Fibroblast of skin of back (primary cell): ENCODE measurements around the gene C1orf232.

ENCODE experiments used
- DNase-seq: peaks from one replicate; pipeline ENCODE4 v3.0.0-alpha.2; 2013

C1orf232 gene

DNA sequence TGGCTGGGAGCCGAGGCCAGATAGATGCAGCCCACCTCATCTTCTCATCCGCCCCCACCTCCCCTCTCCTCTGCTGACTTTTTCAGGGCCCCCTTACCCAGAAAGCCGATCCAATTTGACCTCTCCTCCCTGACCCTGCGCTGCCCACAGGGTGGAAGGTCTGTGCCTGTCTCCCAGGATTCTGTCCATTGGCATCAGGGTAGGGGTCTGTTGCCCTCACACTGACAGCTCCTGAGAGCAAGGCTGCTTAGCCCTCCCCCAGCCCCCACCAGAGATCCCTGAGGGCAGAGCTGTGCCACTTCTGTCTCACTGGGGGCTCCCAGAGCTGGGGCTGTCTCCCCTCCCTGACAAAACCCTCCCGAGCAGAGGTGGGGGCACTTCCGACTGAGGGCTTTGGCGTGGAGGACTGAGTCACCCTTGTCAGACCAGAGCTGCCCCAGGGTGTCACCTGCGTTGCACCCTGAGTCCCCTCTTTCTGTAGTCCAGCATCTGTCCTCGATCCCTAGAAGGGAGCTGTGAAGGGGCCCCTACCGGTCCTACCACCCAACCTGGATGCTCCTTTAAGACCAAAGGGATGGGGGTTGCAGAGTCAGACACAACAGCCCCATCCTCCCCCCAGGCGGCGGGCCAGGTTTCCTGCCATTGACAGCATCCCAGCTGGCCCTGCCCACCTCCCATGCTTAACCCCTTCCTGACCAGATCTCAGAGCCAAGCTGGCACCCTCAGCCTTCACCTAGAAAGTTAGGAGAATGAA, 12.3 kb downstream of the C1orf232 start:
- no peak for DNase-seq

DNA sequence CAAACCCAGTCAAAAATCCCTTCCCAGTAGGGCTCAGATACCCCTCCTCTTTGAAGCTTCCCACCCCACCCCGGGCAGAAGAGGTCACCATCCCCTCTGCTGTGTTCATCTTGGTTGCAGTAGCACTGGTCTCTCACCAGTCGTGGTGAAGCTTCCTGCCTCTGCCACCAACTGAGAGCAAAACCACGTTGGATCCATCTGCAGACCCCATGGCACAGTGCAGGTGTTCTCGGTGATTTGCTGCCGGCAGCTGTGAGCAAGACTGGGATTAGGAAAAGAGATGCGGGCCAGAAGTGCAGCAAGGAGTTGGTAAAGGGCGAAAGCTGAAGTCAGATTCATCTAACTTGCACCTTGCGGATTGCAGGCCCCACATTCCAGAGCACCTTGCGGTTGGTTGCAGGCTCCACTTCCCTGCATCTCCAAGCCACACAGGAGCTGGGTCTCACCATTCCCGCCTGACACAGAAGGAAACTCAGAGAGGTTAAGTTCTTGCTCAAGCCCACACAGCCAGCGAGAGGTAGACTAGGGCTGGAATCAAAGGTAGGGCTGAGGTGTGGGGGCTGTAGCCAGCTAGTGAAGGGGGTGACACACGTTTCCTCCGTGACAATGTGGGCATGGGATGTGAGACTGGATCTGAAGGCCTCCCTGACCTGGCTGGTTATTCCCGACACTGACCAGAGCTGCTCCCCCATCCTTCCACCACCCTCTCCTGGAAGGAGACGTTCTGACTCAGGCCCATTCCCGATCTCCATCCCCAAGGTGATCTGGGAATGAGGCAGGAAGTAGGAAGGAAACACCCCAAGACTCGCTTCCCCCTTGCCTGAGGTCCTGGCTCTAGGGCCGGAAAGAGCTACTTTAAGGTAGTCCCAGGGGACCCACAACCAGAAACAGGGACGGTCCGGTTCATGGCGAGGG, 13.1 kb downstream of the C1orf232 start:
- no peak for DNase-seq

DNA sequence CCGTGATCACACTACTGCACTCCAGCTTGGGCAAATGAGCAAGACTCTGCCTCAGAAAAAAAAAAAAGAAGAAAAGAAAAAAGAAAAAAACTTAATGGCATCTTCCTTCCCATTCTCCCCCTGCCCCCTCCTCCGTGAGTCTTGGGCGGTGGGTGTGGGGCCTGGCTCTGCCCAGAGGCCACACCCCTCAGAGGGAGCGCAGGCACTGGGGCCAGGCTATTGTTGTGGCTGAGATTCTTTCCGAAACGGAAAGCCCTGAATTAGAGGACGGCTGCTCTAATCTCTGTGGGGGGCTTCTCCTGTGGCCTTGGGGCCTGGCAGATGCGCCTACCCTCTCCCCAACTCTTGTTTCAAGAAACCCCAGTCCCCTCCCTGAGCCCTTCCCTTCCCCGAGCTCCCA, 14.0 kb downstream of the C1orf232 start:
- no peak for DNase-seq

DNA sequence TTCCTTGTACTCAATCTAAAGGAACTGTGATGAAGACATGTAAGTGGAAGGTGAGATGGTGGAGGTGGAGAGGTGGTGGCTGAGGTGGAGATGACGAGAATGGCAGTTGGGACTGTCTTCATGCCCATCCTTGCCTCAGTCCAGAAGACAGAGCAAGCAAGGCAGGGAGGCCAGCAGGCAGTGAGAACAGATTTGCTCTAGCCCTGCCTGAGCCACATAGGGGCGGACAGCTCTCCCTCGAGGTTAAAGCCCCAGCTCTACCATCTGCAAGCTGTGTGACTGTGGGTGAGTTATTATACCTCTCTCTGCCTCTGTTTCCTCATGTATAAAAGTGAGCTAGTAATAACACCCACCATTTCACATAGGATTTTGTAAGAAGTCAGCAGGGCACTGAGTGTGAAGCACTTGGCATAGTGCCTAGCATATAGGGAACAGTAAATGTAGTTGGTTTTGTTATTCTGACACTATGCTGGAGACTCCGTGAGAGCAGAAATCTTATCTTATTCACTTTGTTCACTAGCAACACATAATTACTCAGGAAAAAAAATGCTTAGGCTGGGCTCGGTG, 14.7 kb downstream of the C1orf232 start:
- DNase-seq: no peak

DNA sequence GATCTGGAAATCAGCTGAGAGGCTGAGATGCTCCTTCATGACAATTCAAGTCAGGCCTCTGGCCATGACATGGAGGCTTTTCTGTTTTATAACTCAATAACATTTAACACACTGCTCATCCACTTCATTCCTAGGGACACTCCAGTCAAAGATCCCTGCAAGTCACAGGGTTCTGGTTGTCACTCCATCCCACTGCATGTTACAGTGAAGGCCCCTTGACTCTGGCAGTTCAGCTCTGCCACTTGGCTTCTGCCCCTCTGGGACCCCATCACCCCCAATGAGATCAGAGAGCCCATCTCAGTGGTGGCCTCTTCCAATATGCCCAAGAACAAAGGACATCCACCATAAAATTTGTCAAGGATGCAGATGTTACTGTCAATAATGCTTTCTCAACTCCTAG, 19.9 kb downstream of the C1orf232 start:
- no peak for DNase-seq

DNA sequence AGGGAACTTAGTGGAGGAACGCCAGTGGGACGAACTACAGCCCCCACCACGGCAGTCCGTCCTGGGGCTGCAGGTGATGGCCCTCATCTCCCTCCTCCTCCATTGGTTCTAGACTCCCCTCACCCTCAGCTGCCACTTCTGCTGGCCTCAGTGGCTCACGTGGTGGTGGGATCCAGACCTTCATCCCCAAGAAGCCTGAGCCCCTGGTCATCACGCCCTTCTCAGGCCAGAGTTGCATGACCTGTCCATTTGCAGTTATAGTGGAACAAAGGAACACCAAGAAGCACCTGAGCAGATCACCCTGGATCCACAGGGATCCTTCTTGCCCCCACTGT, 22.8 kb downstream of the C1orf232 start:
- no peak for DNase-seq

DNA sequence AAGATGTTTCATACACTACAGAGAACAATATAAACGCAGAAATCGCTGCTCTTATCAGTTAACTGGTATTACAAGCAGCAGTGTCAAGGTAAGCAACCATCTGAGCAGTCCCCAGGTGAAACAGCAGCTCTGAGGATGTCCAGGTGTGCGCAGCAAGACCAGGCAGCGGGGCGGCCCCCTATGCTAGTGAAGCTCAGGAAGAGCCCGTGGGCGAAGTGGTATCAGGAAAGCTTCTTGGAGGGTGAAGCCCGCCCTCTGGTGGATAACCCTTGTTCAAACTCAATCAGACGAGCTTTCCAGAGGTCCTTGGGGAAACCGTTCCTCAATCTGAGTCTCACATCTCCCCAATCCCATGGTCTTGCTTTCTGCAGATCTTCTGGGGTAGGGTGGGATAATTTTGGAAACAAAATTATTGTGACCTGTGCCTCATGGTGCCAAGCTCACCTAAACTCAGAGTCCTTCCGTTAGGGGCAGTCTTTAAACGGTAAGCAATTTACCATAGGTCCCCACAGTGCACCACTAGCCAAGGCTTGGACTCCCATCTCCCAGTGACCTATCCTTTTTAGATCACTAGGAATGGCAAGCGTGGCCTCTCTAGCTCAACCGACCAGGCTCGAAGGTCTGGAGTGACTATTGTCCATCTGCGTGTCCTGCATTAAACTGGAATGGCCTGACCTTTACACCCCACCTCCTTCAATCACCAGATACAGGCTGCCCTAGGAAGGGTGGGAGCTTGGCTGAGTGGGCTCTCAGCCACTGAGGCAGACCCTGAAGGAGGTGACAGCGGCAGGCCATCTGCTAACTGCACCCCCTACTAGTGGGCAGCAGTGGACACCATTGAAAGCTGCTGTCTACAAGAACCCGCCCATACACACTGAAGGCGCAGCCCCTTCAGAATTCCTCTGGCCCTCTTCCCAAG, 23.5 kb downstream of the C1orf232 start:
- DNase-seq: peak; percentile 73

DNA sequence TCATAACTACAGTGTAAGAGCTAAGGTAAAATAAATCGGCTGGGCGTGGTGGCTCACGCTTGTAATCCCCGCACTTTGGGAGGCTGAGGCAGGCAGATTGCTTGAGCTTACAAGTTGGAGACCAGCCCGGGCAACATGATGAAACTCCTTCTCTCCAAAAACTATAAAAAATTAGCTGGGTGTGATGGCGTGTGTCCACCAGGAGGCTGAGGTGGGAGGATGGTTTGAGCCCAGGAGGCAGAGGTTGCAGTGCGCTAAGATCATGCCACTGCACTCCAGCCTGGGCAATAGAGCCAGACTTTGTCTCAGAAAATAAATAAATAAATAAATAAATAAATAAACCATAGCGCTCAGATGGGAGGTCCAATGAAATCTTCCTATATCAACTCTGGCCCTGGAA, 26.6 kb downstream of the C1orf232 start:
- no peak for DNase-seq

DNA sequence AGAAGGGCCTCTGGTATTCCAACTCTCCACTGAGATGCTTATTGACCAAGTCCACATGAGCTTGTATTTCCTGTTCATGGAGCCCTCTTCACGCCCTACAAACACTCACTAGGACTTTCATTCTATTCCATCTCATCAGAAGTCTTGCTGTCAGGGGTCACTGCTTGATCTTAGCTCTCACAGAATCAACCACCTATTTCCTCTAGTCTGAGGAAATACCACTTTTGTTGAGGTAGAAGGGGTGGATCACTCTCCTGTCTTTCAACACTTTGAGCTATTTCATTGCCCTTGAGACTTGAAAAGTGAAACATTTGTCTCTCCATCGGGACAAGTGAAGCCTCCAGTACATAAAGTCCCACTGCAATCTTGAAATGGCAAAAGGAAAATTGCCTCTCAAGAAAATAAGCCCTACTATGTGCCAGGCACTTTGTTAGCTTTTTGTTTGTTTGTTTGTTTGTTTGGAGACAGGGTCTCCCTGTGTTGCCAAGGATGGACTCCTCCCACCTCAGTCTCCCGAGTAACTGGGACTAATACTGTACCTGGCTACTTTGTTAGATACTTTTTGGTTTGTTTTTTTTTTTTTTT, 29.7 kb downstream of the C1orf232 start:
- no peak for DNase-seq

DNA sequence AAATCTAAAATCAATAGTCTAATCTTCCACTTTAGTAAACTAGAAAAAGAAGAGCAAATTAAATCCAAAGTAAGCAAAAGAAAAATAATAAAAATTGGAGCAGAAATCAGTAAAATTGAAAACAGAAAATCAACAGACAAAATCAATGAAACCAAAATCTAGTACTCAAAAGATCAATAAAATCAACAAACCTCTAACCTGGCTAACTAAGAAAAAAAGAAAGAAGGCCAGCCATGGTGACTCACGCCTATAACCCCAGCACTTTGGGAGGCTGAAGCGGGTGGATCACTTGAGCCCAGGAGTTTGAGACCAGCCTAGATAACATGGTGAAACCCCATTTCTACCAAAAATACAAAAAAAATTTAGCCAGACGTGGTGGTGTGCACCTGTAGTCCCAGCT, 34.3 kb downstream of the C1orf232 start:
- DNase-seq: no peak

DNA sequence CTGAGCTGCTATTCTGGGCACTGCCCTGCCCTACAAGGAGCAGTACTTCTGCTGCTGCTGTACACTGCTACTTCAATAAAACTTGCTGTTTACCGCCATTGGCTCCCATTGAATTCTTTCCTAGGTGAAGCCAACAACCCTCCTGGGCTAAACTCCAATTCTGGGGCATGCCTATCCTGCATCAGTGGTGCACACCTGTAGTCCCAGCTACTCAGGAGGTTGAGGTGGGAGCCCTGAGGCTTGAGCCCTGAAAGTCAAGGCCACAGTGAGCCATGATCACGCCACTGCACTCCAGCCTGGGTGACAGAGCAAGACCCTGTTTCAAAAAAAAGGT, 36.0 kb downstream of the C1orf232 start:
- DNase-seq: no peak

DNA sequence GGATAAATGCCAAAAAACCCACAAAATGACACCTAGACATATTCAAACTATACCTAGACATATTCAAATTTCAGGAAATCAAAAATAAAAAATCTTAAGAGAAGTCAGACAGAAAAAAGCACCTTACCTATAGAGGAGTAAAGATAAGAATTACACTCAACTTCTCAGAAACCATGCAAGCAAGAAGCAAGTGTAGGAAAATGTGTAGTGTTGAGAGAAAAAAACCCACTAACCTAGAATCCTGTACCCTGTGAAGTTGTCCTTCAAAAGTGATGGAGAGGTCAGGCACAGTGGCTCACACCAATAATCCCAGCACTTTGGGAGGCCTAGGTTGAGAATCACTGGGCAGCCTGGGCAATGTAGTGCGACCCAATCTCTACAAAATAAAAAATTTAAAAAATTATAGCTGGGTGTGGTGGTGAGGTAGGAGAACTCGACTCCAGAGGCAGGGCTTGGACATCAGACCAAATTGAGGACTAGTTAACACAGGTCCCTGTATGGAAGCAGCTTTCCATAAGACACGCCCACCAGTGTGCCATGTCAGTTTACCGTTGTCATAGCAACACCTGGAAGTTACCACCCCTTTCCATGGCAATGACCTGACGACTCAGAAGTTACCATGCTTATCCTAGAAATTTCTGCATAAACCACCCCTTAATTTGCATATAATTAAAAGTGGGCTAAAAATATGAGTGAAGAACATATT, 36.5 kb downstream of the C1orf232 start:
- no peak for DNase-seq

DNA sequence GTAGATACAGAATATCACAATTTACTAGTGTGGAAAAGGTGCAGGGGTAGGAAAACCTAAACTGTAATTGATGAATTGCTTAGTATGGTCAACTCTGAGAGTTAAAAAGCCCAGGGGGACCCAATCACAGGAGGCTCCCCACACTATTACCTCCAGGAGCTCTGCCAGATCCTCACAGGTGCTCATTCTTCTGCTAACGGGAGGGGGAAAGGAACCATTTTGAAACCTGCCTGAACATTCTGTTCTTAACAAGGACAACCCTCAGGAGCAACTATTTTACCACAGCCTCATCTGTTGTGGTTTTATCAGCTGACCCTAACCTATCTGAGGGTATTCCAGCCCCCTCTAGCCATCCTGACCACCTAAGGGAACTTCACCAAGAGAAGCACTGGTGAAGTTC, 38.1 kb downstream of the C1orf232 start:
- no peak for DNase-seq

DNA sequence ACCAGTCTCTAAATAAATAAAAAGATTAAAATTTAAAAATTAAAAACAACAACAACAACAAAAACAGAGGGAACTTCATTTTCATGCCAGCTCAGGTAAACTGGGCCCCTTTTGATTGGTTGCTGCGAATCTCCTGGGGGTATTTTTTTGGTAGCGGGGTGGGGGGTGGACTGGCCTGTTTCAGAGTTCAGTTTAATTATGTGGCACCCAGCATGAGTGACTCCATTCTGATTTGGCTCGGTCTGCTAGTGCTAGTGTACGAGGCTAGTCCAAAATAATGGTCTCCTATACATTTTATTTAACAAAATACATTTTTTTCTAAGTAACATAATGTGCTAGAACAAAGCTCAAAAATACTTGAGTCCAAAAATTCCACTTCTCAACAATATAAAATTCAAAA, 39.0 kb downstream of the C1orf232 start:
- no peak for DNase-seq

DNA sequence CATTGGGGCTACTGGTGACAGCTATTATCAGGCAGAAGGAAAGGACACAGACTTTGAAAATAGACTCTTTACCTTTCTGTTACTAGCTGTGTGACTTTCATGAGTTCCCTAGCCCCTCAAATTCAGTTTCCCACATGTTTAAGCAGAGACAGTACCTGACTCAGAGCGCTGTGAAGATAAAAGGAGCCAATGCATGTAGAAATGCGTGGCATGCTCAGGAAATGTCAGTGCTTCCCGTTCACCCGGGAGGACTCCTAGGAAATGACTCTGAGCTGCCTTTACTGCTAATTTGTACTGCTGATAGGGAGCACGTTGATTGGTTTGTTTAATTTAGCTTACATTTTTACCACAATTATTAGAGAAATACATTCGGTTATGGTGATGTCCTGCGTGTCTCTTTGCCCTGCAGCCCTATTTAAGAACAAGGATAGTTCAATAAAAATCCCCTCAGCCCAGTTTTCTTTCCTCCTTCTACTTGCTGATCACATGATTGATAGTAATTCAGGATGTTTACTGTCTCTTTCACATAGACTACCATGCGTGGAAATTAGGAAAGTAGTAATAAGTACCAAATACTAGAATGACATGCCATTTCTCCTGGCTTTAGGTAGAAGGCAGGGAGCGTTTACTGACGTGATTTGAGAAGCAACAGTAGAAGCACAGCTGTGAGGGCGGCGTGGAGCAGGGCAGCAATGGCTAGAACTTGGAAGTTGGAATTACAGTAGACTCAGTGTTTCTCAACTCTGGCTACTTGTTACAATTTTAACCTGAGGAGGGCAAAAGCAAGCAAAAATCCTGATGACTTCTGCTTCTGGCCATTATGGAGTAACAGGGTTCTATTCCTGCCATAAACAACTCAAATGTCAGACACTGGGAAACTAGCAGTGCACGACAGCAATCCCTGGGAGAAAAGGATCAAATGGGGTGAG, 41.3 kb downstream of the C1orf232 start:
- no peak for DNase-seq

DNA sequence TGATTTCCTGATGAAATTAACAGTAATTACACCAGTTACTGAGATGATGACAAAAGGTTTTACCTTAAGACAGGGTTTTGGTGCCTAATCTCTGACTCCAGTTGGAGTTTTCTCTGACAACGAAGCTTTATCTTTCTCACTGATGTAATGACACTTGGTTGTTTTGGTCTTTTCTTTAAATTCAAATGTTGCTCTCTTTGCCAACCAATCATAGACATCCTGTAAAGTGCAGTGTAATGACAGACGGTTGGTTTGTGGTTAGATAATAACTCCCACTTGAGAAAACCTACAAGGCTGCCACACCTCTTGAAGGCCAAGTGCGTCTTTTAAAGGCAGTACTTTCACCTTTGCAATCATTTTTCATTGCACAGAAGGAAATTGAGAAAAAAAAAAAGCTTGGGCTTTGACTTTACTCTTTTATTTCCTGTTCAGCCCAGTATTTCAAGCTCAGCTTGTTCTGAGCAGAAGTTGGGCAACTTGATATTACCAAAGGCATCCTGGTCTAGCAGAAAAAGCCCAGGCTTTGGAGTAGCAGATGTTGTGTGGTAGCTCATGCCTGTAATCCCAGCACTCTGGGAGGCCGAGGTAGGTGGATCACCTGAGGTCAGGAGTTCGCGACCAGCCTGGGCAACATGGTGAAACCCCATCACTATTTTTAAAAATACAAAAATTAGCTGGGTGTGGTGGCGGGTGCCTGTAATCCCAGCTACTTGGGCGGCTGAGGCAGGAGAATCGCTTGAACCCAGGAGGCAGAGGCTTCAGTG, 42.3 kb downstream of the C1orf232 start:
- DNase-seq: no peak

DNA sequence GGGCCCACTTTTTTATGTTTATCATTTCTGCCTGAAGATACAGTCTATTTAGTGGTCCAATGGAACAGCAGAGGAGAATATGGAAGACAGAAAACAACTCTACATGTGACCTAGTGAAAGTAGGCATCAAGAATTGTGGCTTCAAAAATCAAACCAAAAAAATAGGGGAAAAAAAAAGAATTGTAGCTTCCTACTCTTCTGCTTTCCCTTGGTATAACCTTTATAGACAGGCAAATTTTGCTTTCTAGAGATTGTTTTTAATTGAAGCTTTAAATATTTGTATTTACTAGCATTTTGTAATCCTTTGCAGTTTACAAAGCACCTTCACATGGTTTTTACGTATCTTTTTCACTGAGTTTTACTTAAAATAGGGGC, 42.8 kb downstream of the C1orf232 start:
- DNase-seq: no peak

DNA sequence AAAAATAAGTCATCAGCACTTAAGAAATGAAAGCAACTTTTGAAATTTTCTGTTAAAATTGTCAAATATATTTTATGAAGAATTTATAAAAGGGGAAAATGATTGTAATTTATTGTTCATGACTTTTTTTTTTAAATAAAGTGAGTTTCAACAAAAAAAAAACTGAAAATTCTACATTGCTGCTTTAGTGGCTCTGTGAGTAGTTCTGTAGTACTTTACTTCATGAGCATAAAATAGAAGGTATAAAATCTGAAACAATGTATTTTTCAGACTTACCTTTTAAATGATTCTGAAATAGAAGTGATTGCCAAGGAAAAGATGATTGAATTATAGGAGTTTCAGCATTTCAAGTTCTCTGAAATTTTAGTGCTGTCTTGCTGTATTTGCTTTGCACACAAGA, 43.4 kb downstream of the C1orf232 start:
- no peak for DNase-seq

DNA sequence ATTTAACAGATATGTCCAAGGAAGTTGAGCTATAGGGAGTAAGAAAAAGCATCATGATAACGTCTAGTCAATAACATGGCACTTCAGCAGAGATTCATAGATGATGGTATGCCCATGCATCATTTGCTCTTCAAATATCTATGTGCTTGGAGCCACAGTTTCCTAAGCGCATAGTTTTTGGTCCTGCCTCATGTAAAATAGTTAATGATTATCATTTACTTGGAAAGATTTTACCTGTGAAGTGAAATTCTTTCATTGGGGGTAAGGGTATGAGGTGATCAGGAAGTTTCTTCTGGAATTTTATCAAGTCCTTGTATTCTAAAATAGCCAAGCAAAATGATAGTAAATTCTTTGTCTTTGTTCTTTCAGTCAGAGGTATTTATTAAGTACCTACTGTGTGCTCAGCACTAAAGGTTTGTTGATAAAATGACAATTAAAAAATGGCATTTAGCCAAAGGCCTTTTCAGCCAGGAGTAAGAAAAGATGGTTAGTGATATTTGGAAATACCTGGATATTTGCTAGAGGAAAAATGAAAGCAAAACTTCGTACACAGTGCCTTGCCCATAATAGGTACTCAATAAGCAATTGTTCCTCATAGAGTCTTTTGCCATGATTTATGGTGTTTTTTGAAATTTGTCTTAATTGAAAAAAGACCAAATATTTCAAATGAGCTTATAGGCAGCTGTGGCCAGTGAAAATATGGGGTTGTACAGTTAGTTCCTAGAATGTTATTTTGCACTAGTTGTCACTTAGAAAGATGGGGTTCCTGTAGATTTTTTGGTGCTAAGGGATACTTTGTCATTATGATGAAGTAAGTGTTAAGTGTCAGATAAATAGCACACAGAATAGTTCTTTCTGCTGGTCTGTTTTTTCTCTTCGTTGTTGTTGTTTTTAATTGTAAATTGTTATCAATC, 44.1 kb downstream of the C1orf232 start:
- DNase-seq: no peak
